HCT116 (cell line): ENCODE measurements around the gene HBE1. TPM values are rescaled to one million over a fixed set of nuclear protein-coding genes. Genes with fewer than 3 reads are reported as not detected.

Experiments used
- ATAC-seq: fragments of 200-7000 bp; cut with Tn5 transposase; 2 replicates; pipeline ENCODE4 v1.9.1; 2020; ENCODE audit warnings: mild to moderate bottlenecking, moderate library complexity
- BruUV-seq: library from RNA; stranded (reverse); fragments of 400-500 nt; replicated peaks from 2 replicates; lab custom pipeline; 2021; lab: Mats Ljungman, UMichigan
- CTCF ChIA-PET: fragments of 300-600 bp; sonication (Branson Sonifier 250); formaldehyde crosslinking; loops from one replicate; lab custom pipeline; 2021; ENCODE audit warnings: antibody characterized with exemption; lab: Charles Lee
- POLR2A ChIA-PET: fragments of 300-600, 350-600 bp; sonication (Branson Sonifier 250); formaldehyde crosslinking; loops from one replicate; lab custom pipeline; 2021; ENCODE audit warnings: antibody characterized with exemption; lab: Charles Lee
- RAD21 ChIA-PET, 2 experiments: fragments of 300-600 bp; sonication (Branson Sonifier 250); formaldehyde crosslinking; loops; one replicate each; lab custom pipeline; 2023; ENCODE audit warnings: low total read pairs in 2 of 2; ENCODE audit not compliant: uncharacterized antibody in 2 of 2, unreplicated experiment in 2 of 2, low non-redundant PET in 1 of 2; lab: Charles Lee
- DNase-seq: peaks from one replicate; pipeline ENCODE4 v3.0.0-alpha.2; 2010; ENCODE audit warnings: low read depth, low spot score
- H2AFZ ChIP-seq: fragments of 200-600 bp; shearing (Covaris generic), sonication (generic); 2 replicates; pipeline ENCODE4 v1.6.1; 2017; ENCODE audit warnings: low read depth, mixed run types, mixed read lengths, antibody characterized with exemption, low read length; ENCODE audit not compliant: poor library complexity, severe bottlenecking
- H3K27ac ChIP-seq: 2 replicates; pipeline ENCODE4 v1.5.1; 2012; ENCODE audit warnings: low read depth, low read length
- H3K27me3 ChIP-seq: fragments of 200-600 bp; sonication (generic); 2 replicates; pipeline ENCODE4 v1.6.1; 2016; ENCODE audit warnings: mixed run types, low read length, mixed read lengths; ENCODE audit not compliant: insufficient read depth
- H3K36me3 ChIP-seq, 2 experiments: fragments of 200-500 bp in 1 of 2; fragments of 200-600 bp in 1 of 2; sonication (Bioruptor generic) in 1 of 2; sonication (generic) in 1 of 2; 2 replicates each; pipeline versions ENCODE4 v1.5.1 to v1.6.1; 2014 to 2016; ENCODE audit warnings: low read length in 2 of 2, inconsistent platforms in 1 of 2, mixed read lengths in 1 of 2, mixed run types in 1 of 2; ENCODE audit not compliant: insufficient read depth in 2 of 2, control insufficient read depth in 1 of 2
- H3K4me1 ChIP-seq, 2 experiments: fragments of 200-600 bp in 1 of 2; sonication (generic) in 1 of 2; 2 replicates each; pipeline versions ENCODE4 v1.5.1 to v1.6.1; 2012 to 2017; ENCODE audit warnings: low read length in 2 of 2, inconsistent platforms in 1 of 2, mild to moderate bottlenecking in 1 of 2, mixed read lengths in 1 of 2, mixed run types in 1 of 2, moderate library complexity in 1 of 2; ENCODE audit not compliant: insufficient read depth in 2 of 2, control insufficient read depth in 1 of 2
- H3K4me2 ChIP-seq: fragments of 200-600 bp; sonication (generic); 2 replicates; pipeline ENCODE4 v1.6.1; 2017; ENCODE audit warnings: mixed run types, low read length, mixed read lengths
- H3K4me3 ChIP-seq, 2 experiments: fragments of 200-600 bp in 1 of 2; sonication (generic) in 1 of 2; replicated peaks in 1 of 2; 2 replicates each; pipeline ENCODE4 v1.5.1; 2011 to 2016; ENCODE audit warnings: low read length in 2 of 2, control low read depth in 1 of 2, low read depth in 1 of 2, mild to moderate bottlenecking in 1 of 2, mixed read lengths in 1 of 2, mixed run types in 1 of 2
- H3K79me2 ChIP-seq: fragments of 200-600 bp; sonication (generic); 2 replicates; pipeline ENCODE4 v1.6.1; 2017; ENCODE audit warnings: mild to moderate bottlenecking, mixed run types, low read length, moderate library complexity, mixed read lengths; ENCODE audit not compliant: insufficient read depth
- H3K9ac ChIP-seq: fragments of 200-600 bp; sonication (generic); 2 replicates; pipeline ENCODE4 v1.6.1; 2016; ENCODE audit warnings: low read length, mixed read lengths
- H3K9me2 ChIP-seq: fragments of 200-600 bp; sonication (generic), shearing (Covaris generic); 2 replicates; pipeline ENCODE4 v1.6.1; 2017; ENCODE audit warnings: mixed run types, mild to moderate bottlenecking, moderate library complexity; ENCODE audit not compliant: insufficient read depth
- H3K9me3 ChIP-seq, 2 experiments: fragments of 200-500 bp in 1 of 2; fragments of 200-600 bp in 1 of 2; sonication (Bioruptor generic) in 1 of 2; sonication (generic) in 1 of 2; 2 replicates each; pipeline ENCODE4 v1.6.1; 2014 to 2017; ENCODE audit warnings: low read length in 2 of 2, mixed read lengths in 2 of 2, inconsistent platforms in 1 of 2, low read depth in 1 of 2, mild to moderate bottlenecking in 1 of 2, mixed run types in 1 of 2, moderate library complexity in 1 of 2; ENCODE audit not compliant: control insufficient read depth in 1 of 2, insufficient read depth in 1 of 2
- H4K20me1 ChIP-seq: fragments of 200-600 bp; sonication (generic), shearing (Covaris generic); 2 replicates; pipeline ENCODE4 v1.6.1; 2017; ENCODE audit warnings: mixed run types, mild to moderate bottlenecking, moderate library complexity; ENCODE audit not compliant: insufficient read depth
- CBX3 ChIP-seq: IDR thresholded peaks from 2 replicates; pipeline ENCODE4 v1.6.1; 2012; ENCODE audit warnings: low read depth
- CEBPB ChIP-seq: IDR thresholded peaks from 2 replicates; pipeline ENCODE4 v1.6.1; 2012; ENCODE audit warnings: low read depth
- EGR1 ChIP-seq: IDR thresholded peaks from 2 replicates; pipeline ENCODE4 v1.6.1; 2012; ENCODE audit warnings: low read depth
- ELF1 ChIP-seq: IDR thresholded peaks from 2 replicates; pipeline ENCODE4 v1.6.1; 2012; ENCODE audit warnings: low read depth, borderline replicate concordance
- EZH2 ChIP-seq: fragments of 200-600 bp; sonication (generic); IDR thresholded peaks from 2 replicates; pipeline ENCODE4 v1.6.1; 2017; ENCODE audit warnings: antibody characterized with exemption, mixed run types
- EZH2phosphoT487 ChIP-seq: fragments of 200-600 bp; IDR thresholded peaks from 2 replicates; pipeline ENCODE4 v1.6.1; 2018; ENCODE audit warnings: antibody characterized with exemption, borderline replicate concordance
- FOSL1 ChIP-seq: IDR thresholded peaks from 2 replicates; pipeline ENCODE4 v1.6.1; 2012; ENCODE audit warnings: low read depth
- JUND ChIP-seq: IDR thresholded peaks from 2 replicates; pipeline ENCODE4 v1.6.1; 2012
- MAX ChIP-seq: IDR thresholded peaks from 2 replicates; pipeline ENCODE4 v1.6.1; 2012
- RAD21 ChIP-seq: IDR thresholded peaks from 2 replicates; pipeline ENCODE4 v1.6.1; 2012; ENCODE audit warnings: low read depth, mild to moderate bottlenecking
- SIN3A ChIP-seq: IDR thresholded peaks from 2 replicates; pipeline ENCODE4 v1.6.1; 2012; ENCODE audit warnings: low read depth
- SRF ChIP-seq: IDR thresholded peaks from 2 replicates; pipeline ENCODE4 v1.6.1; 2012; ENCODE audit warnings: low read depth
- TCF7L2 ChIP-seq: IDR thresholded peaks from 2 replicates; pipeline ENCODE4 v1.7.0; 2011; ENCODE audit warnings: borderline replicate concordance, inconsistent platforms; ENCODE audit not compliant: insufficient read depth, insufficient read length; ENCODE audit errors: extremely low read depth
- YY1 ChIP-seq: IDR thresholded peaks from 2 replicates; pipeline ENCODE4 v1.6.1; 2011; ENCODE audit warnings: low read length, low read depth, moderate library complexity, mild to moderate bottlenecking; ENCODE audit not compliant: insufficient replicate concordance; ENCODE audit errors: extremely low read depth
- ZBTB33 ChIP-seq: IDR thresholded peaks from 2 replicates; pipeline ENCODE4 v1.6.1; 2011; ENCODE audit warnings: mild to moderate bottlenecking, low read length, moderate library complexity; ENCODE audit not compliant: insufficient replicate concordance; ENCODE audit errors: extremely low read depth
- ZFX ChIP-seq: fragments of 450-650 bp; IDR thresholded peaks from 2 replicates; pipeline ENCODE4 v1.6.1; 2017
- ZNF274 ChIP-seq: fragments of 200-500 bp; sonication (Bioruptor generic); IDR thresholded peaks from 2 replicates; pipeline ENCODE4 v1.6.1; 2014; ENCODE audit warnings: mild to moderate bottlenecking, low read depth, low read length, inconsistent platforms
- intact Hi-C: fragments of 100-400 bp; cut with micrococcal nuclease; formaldehyde crosslinking; loops from 2 replicates; pipeline ENCODE4 v1.10.0; 2022
- total RNA-seq: library from RNA; stranded (reverse); gene quantifications from one replicate; pipeline ENCODE4 v1.2.1, GENCODE V29; 2021; ENCODE audit not compliant: unreplicated experiment
- TF ChIP-seq, protein P1 (sequence below): IDR thresholded peaks from 2 replicates; pipeline ENCODE4 v1.6.1; 2012
- TF ChIP-seq, protein P2 (sequence below): IDR thresholded peaks from 2 replicates; pipeline ENCODE4 v1.6.1; 2012; ENCODE audit warnings: low read depth

HBE1 gene
- total RNA-seq, 1 experiment from 2014 or later = 212 TPM

- ATAC-seq = no peak
- Histone ChIP-seq H3K4me3 (no peak overlapping the region), H2AFZ (no peak overlapping the region), H3K27ac (no peak overlapping the region), H3K9me3 (no peaks in the 10 kb centered on the region), H3K9ac (no peak overlapping the region), H3K27me3 (peaks cover 2% of the 10 kb centered on the region; the same call in 1 of the 2 replicates), H3K36me3 (no peaks in the 10 kb centered on the region; a peak in 2 of 4 replicates), H3K9me2 (no peaks in the 10 kb centered on the region), H3K4me1 (no peaks in the 10 kb centered on the region), H3K79me2 (no peaks in the 10 kb centered on the region), H4K20me1 (no peaks in the 10 kb centered on the region), H3K4me2 (no peak overlapping the region)
- ChIA-PET POLR2A (no interaction called here), CTCF (no interaction called here), RAD21 (no interaction called here)
- intact Hi-C loops = no loop called here
- TF ChIP-seq ZFX (no peak), CEBPB (no peak), TCF7L2 (no peak), FOSL1 (no peak), YY1 (no peak), SIN3A (no peak), EZH2phosphoT487 (no peak), JUND (no peak), ZBTB33 (no peak), ELF1 (no peak), RAD21 (no peak), MAX (no peak), ZNF274 (no peak), EZH2 (no peak), EGR1 (no peak), SRF (no peak), CBX3 (no peak)
- TF ChIP-seq, protein P1, sequence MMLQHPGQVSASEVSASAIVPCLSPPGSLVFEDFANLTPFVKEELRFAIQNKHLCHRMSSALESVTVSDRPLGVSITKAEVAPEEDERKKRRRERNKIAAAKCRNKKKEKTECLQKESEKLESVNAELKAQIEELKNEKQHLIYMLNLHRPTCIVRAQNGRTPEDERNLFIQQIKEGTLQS = no peak
- TF ChIP-seq, protein P2, sequence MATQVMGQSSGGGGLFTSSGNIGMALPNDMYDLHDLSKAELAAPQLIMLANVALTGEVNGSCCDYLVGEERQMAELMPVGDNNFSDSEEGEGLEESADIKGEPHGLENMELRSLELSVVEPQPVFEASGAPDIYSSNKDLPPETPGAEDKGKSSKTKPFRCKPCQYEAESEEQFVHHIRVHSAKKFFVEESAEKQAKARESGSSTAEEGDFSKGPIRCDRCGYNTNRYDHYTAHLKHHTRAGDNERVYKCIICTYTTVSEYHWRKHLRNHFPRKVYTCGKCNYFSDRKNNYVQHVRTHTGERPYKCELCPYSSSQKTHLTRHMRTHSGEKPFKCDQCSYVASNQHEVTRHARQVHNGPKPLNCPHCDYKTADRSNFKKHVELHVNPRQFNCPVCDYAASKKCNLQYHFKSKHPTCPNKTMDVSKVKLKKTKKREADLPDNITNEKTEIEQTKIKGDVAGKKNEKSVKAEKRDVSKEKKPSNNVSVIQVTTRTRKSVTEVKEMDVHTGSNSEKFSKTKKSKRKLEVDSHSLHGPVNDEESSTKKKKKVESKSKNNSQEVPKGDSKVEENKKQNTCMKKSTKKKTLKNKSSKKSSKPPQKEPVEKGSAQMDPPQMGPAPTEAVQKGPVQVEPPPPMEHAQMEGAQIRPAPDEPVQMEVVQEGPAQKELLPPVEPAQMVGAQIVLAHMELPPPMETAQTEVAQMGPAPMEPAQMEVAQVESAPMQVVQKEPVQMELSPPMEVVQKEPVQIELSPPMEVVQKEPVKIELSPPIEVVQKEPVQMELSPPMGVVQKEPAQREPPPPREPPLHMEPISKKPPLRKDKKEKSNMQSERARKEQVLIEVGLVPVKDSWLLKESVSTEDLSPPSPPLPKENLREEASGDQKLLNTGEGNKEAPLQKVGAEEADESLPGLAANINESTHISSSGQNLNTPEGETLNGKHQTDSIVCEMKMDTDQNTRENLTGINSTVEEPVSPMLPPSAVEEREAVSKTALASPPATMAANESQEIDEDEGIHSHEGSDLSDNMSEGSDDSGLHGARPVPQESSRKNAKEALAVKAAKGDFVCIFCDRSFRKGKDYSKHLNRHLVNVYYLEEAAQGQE = no peak
- BruUV-seq = no TSS peak
- DNase-seq = no peak
Measured at GRCh38 chr11:5257296-5257695, 12.4 kb downstream of the HBE1 start.
